ENCODE data around the gene GHRL. TPM values are rescaled to one million over a fixed set of nuclear protein-coding genes. Genes with fewer than 3 reads are reported as not detected.

GHRL gene
- polyA plus RNA-seq, 4 donors, result 1.5 to 4.5 (median 2.7) TPM

- peak; percentile 82 to 85 (median 83) for DNase-seq (ENCODE audit: low read depth in 4 of 4, low spot score in 3 of 4)
Observed at GRCh38 chr3:10248184-10248983, 44.4 kb downstream of the GHRL start, which contains the start of gene TATDN2. Gene TATDN2 (plus strand): TSS chr3:10248459. CDS start chr3:10249201, 742 bp downstream.

DNA sequence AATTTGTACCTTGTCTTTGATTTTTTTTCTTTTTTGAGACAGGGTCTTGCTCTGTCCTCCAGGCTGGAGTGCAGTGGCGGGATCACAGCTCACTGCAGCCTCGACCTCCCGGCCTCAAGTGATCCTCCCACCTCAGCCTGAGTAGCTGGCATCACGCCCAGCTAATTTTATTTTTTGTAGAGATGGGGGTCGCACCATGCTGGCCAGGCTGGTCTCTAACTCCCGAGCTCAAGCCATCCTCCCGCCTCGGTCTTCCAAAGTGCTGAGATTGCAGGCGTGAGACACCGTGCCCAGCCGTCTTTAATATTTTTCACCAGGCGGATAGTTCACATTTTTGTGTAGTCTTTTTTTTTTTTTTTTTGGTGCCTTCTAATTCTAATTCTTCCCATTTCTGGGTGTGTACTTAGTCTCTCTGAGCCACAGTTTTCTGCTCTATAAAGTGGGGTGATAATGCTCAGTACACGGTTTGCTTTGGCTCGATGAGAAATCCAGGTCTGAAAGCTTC, 45.0 kb downstream of the GHRL start:
- DNase-seq (ENCODE audit: low read depth in 4 of 4, low spot score in 3 of 4), result no peak

GRCh38 chr3:10245081-10245712, 47.5 kb downstream of the GHRL start:
- no peak for DNase-seq (ENCODE audit: low read depth in 4 of 4, low spot score in 3 of 4)

GRCh38 chr3:10244009-10244408, 48.7 kb downstream of the GHRL start:
- DNase-seq (ENCODE audit: low read depth in 4 of 4, low spot score in 3 of 4), result no peak

DNA sequence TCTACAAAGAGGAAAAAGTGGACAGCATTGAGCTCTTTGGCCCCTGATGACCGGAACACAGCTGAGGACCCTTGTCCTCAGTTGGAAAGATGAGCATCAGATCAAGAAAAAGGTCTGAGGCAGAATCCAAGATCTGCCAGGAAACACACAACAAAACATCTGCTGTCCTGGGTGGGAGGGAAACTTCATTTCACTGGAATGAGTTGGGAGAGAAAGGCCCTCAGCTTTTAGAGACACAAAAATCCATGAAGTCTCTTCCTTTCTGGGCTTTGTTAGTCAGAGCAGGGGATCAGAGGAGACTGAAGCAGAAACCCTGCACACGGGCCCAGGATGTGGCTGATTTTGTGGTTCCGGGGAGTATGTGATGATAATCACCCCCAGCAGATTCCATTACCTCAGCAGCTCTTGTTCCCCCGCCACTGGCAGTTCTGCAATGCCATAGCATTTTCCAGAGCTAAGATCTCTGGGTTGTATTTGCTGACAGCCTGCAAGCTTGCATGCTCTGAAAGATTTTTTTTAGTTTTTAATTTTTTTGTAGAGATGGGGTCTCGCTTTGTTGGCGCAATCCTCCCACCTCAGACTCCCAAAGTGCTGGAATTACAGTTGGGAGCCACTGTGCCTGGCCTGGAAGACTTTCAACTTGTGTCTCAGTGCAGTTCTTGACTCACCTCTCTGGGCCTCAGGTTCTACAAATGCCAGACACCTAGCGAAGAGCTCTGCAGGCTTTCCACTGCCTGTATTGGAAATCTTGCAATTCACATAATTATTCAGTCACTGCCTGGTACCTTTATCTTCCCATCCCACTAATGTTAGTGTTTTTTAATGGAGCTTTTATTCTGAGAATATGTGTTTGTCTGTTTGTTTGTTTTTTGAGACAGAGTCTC, 50.3 kb downstream of the GHRL start:
- DNase-seq (ENCODE audit: low read depth in 4 of 4, low spot score in 3 of 4), result no peak

DNA sequence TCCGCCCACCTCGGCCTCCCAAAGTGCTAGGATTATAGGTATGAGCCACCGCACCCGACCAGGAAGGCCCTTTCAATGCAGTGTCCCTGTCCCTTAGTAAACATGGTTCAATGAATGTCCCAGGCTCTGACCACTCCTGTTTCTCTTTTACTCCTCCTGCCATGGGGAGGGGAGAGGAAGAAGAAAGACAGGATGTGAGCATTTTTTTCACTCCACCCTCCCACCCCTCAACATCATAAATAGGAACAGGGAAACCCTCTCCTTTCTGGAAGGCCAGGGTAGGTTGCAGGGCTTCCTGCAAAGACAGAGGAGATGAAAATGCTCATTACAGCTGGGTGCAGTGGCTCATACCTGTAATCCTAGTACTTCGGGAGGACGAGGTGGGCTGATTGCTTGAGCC, 51.9 kb downstream of the GHRL start:
- no peak for DNase-seq (ENCODE audit: low read depth in 4 of 4, low spot score in 3 of 4)

DNA sequence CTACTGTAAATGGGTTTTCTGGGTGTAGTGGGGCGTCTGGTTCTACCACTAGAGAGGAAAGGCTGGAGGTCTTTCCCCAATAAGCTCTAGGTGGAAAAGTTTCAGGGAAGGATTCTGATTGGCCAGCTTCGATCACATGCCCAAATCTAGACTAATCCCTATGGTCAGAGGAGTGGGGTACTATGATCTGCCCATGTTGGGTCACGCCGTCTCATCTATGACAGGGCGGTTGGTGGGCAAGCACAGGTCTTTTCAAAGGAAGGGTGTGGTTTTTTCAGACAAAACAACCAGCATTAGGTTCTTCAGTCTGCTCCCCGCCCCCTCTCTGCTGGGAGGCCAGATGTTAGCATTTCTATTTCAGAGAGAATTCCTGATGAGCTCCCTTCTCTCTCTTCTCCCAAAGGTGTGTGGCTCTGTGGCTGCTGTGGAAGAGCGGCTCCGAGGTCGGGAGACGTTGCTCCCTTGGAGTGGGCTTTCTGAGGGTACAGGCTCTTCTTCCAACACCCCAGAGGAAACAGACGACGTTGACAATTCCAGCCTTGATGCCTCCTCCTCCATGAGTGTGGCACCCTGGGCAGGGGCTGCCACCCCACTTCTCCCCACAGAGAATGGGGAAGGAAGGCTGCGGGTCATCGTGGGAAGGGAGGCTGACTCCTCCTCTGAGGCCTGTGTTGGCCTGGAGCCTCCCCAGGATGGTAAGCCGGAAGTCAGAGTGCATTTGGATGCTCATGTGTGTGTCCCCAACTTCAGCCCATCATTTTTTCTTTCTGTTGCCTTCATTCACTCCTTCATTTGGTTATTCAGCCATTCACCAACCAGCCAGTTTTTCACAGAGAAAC, 54.2 kb downstream of the GHRL start:
- DNase-seq (ENCODE audit: low read depth in 4 of 4, low spot score in 3 of 4), result no peak

Other genes with a start within 250 kb of the GHRL start
- under 1 TPM in 1 of 4 donors, not detected in 3; 0.52 TPM for gene FANCD2OS, start 184.7 kb downstream of the GHRL start, polyA plus RNA-seq (ENCODE audit: insufficient read length in 4 of 4)
- 100 to 1,000 TPM; 190 to 208 (median 200) TPM for gene BRK1, start 177.3 kb downstream of the GHRL start, polyA plus RNA-seq (ENCODE audit: insufficient read length in 4 of 4)
- gene VHL, start 151.2 kb downstream of the GHRL start, polyA plus RNA-seq (ENCODE audit: insufficient read length in 4 of 4), result 10 to 100 TPM; 75.8 to 85.0 (median 83.8) TPM
- under 1 TPM; 0.63 to 0.95 (median 0.73) TPM for gene IRAK2, start 128.0 kb downstream of the GHRL start, polyA plus RNA-seq (ENCODE audit: insufficient read length in 4 of 4)
- 10 to 100 TPM; 29.5 to 36.3 (median 33.8) TPM for gene TATDN2, start 44.5 kb downstream of the GHRL start, polyA plus RNA-seq (ENCODE audit: insufficient read length in 4 of 4)
- gene SEC13, start 28.2 kb upstream of the GHRL start, polyA plus RNA-seq (ENCODE audit: insufficient read length in 4 of 4), result 100 to 1,000 TPM; 108 to 131 (median 123) TPM
- under 1 TPM; 0.34 to 0.89 (median 0.46) TPM for gene ATP2B2, start 212.6 kb upstream of the GHRL start, polyA plus RNA-seq (ENCODE audit: insufficient read length in 4 of 4)

Measured in left renal pelvis (tissue), 4 donors.